Erythroblast (primary cell): Measurements from ENCODE around the gene NATD1.

Experiments used
- DNase-seq, 2 experiments: peaks; one replicate each; lab custom pipeline; 2025; lab: John Stamatoyannopoulos, UW
- GATA1 ChIP-seq: IDR thresholded peaks from 2 replicates; pipeline ENCODE4 v1.6.1; 2011; ENCODE audit warnings: low read depth, mild to moderate bottlenecking, control low read depth, low read length, moderate library complexity
- POLR2A ChIP-seq: IDR thresholded peaks from 2 replicates; pipeline ENCODE4 v1.6.1; 2011; ENCODE audit warnings: mild to moderate bottlenecking, low read length

NATD1 gene

DNA sequence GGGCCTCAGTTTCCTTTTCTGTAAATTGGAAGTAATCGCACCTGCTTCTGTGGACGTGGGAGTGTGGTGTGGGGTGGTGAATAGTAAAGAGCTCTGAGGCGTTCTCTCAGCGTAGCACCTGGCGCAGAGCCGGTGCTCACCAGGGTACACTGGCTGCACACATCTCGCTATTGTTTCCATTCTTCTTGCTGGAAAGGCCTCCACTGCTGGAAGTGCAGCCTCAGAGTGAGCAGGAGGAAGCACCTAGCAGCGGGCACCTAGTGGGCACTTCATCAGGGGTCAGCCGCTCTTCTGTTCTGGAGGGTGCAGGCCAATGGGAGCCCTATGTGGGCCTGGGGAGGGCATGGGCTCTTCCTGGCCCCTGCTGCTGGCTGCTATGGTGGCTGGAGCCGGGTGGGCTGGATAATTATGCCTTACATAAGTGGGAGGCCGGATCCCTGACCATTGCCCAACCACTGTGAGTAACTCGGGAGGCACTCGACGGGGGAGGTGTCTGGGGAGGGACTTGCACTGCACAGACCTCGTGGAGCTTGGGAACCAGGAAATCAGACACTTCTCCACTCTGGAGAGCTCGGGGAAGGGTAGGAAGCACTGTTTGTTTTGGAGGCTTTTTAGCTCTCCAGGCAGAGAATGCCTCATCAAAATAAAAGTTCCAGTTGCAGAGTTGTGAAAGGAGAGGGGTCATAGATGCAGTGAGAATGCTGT lies 33.0 kb upstream of the NATD1 start:
- TF ChIP-seq POLR2A (peak; percentile 49), GATA1 (no peak)
- DNase-seq, result peak; percentile 65 to 77

DNA sequence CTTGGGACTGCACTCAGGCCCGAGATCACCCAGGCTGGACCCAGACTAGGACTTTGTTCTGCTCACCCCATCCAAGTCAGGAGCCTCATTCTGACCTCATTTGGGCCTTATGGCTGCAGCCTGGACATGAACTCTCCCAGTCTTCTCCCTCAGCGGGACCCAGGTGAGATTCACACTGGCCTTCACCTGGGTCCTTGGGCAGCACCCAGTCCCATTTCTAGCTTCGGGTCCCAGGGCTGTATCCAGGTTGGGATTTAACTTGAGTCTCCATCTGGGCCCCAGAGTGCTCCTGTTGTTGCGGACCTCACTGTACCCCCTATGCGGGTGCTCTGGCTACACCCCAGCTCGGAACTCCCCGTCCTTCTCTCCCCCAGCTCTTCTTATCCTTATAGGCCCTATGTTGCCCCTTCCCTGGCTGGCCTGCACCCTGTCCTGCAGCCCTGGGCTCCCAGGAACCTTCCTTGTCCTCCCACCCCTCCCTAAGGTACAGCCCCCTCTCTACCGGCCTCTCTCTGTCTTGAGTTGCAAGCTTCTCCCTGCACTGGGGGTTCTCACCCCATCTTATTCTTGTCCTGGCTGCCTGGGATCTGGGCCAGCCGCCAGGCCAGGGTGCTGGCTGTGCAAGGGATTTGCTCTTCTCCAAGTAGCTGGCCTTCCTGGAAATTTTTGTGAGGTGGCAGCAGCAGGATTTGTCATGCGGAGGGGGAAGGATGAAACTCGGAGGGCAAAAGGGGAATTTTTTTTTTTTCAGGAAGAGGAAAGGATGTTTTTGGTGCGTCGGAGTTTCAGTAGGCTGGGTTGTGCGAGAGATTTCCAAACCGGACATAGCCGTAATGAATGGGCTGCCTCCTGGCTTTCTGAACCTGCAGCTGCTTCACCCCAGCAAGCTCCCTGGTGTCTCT lies 32.2 kb upstream of the NATD1 start:
- peak; percentile 46 to 65 for DNase-seq
- TF ChIP-seq GATA1 (no peak), POLR2A (no peak)

DNA sequence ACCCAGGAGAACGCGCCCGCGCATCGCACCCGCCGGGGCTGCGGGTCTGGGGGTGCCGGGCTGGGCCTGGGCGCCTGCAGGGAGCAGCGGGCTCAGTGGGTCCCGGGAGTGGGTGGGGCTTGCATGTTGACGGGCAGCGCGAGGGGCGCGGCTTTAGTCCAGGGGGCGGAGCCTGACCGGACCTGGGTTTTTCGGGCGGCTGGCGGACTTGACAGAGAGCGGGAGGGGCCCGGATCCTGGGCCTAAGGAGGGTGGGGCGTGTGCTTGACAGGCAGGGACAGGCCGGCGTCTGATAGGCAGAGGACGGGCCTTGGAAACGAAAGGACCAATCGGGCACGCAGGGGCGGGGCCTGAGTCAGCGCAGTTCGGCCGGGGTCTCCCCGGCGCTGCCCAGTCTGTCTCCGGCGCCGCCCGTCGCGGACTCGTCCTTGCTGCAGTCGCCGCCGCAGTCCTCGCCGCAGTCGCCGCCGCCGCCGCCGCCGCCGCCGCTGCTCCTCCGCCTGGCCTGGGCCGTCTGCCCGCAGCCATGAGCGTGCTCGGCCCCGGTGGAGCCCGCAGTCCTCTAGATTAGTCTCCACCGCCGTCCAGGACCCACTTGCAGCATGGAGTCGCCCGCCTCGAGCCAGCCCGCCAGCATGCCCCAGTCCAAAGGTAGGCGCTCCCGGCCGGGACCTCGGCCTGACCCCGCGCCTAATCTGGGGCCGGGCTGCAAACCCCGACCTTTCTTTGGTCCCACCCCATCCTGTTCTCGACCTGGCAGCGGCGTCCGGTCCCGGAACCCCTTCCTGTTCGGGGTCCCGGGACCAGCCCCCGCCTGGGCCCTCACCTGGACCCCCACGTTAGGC lies 31.3 kb upstream of the NATD1 start, which contains the start of gene MAP2K3:
TSS of gene MAP2K3 (plus strand) at position 393 of the 845 bp plus-strand sequence. CDS start at position 603, 210 bp downstream.
- peak; percentile 99 for DNase-seq
- peak; percentile 82 for TF ChIP-seq POLR2A
- no peak for TF ChIP-seq GATA1

DNA sequence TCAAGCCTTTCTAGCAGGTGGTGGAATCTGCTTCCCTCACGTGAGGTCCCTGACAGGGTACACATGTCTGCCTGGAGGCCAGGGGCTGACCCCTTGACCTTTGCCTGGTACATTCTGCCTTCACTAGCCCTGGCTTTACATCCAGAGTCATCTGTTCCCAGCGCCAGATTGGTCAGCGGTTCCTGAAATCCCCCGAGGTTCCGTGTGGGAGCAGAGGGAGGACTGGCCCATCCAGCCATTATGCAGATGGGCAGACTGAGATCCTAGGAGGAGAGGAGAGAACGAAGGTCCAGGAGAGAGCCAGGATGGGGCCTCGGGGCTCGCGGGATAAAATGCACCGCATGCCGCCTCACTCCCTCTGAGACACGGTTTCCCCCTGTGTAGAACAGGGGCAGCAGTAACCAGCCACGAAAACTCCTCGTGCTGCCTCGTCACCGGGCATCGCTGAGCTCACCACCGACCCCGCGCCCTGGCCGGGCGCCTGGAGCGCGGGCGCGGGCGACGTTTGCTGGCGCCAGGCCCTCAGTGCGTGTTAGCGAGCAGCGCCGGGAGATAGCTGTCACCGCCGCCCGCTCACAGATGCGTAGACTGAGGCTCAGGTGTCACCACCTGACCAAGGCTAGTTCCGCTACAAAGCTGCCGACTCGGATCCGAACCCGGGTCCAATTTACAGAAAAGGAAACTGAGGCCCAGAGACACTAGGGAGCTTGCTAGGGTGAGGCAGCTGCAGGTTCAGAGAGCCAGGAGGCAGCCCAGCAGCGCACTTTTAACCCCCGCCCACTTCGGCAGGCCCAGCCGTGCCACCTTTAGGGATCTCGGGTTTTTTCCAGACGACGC lies 30.5 kb upstream of the NATD1 start:
- no peak for TF ChIP-seq GATA1
- no peak for TF ChIP-seq POLR2A
- peak; percentile 77 to 84 for DNase-seq

DNA sequence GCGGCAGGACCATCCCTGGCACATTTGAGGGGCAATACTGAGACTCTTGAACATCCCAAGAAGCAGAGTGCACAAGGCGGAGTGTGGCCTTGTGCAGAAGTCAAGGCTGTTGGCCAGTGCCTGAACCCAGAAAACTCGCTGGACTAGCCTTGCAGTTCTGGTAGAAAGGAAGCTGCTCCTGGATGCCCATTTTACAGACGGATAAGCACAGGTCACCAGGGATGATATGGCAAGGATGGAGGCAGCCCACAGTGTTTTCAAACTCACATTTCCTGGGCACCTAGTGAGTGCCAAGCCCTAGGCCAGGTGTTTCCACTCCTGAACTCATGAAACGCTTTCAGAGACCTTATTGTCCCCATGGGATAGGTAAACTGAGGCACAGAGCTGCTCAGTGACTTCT lies 29.6 kb upstream of the NATD1 start:
- TF ChIP-seq GATA1 (no peak), POLR2A (no peak)
- no peak for DNase-seq

DNA sequence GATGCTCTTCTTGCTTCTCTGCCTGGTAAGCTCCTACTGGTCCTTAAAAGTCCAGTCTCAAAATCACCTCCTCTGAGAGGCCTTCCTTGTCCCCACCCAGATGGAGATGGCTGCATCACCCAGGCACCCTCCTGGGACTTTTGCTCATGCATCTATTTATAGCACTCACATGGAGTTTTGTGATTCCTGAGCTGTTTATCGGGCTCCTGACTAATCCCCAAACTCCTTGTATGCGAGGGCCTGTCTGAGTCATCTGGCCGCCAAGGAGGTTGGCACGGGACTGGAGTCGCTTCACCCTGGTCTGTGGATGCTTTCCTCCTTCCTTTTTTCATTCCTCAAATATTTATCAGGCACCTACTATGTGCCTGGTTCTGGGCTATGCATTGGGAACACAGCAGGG lies 29.0 kb upstream of the NATD1 start:
- DNase-seq, result peak in 1 of 2 experiments; percentile 60
- TF ChIP-seq GATA1, result no peak
- TF ChIP-seq POLR2A, result no peak

DNA sequence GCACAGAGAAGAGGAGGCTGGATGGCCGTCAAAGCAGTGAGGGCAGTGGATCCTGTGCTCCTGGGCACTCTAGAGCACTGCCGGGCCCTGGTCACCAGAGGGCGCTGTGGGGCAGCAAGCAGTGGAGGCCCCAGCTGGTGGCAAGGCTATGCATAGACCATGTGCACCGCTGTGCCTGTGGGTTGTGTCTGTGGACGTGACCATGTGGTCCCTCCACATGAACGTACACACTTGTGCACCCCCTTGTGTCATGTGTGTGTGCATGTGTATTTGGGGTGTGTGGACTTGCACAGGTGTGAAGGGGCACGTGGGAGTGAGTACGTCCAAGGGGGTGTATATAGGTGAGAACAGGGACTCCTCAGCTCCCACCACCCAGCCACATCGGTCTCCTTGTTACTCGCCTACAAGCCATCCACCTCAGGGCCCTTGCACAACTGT lies 26.9 kb upstream of the NATD1 start:
- peak; percentile 88 to 93 for DNase-seq

DNA sequence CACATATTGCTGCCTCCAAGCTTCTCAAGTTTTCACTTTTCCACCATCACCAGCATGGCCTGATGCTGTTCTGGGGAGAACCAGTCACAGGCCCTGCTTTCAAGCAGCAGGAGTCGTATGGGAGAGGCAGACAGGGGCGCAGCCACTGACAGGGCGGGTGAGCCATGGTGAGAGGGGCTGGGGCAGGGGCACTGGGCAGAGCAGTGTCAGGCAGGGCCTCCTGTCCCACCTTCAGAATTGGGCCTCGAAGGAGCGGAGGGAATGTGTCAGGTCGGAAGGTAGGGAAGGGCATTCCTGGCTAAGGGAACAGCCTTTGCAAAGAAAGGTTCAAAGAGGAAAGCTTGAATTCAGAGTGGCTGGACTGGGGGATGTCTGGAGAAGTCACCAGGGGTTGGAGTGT lies 26.4 kb upstream of the NATD1 start:
- TF ChIP-seq POLR2A (no peak), GATA1 (no peak)
- DNase-seq, result no peak

More for the DNA sequence above, 26.9 kb upstream of the NATD1 start:
- TF ChIP-seq GATA1, result no peak
- TF ChIP-seq POLR2A, result no peak

DNA sequence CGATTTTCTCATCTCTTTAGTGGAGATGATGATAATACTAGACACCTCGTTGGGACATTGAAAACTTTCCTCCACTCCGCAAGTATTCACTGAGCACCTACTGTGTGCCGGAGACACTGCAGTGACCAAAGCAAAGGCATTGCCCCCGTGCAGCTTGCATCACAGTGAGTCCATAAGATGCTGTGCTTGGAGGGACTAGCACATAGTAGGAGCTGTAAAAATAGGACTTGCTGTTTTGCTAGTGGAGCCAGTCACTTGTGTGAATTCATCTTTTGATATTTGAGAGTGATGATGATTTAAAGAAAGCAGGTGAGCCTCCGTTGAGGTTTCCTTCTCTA lies 26.0 kb upstream of the NATD1 start:
- DNase-seq, result no peak
- no peak for TF ChIP-seq GATA1
- TF ChIP-seq POLR2A, result no peak

DNA sequence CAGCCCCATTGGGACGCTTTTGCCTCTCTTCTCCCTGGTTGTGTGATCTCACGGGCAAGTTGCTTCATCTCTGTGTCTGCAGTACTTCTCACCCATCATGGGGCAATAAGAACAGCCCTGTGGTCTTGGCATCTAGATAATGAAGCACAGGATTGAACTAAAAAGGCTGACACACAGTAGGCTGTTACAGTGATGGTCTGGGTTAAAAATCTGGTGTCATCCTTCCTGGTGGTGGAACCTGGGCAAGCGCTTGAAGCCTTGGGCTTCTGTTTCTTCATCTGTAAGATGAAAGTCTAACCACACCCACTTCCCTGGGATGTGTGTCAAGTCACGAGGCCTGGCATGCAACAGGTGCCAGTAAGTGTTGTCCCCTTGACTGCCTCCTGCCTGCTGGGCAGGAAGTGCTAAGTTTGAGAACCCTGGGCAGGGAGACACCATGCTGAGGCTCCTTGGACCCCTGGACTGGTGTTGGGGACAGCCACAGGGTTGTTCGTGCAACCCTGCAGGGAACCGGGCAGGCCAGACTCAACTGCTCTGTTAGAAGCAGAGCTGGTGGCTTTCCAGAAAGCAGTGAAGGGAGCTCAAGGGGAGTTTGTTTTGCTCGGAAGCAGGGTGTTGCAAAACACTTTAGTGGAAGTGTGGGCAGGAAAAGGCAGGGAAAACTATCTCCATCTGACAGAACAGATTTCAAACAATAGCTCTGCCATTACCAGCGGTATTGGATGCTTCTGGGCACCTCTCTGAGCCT lies 25.4 kb upstream of the NATD1 start:
- TF ChIP-seq POLR2A (no peak), GATA1 (no peak)
- DNase-seq, result peak; percentile 82 to 87

DNA sequence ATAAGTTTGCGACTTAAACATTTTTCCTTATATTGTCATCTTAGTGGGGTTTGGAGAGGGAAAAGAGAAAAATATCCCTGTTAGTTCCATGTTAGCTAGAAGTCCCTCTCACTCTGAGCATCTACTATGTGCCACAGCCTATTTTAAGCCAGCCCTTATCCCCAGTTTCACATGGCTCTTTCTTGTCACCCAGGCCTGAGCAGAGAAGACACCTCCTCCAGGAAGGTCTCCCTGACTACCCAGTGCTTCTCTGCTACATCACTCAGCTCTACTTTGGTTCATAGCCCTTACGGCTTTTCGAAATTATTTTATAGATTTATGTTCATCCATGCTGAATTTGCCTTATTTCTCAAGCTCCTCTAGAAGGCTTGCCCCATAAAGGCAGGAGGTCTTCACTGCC lies 24.1 kb upstream of the NATD1 start:
- no peak for TF ChIP-seq GATA1
- no peak for TF ChIP-seq POLR2A
- no peak for DNase-seq

DNA sequence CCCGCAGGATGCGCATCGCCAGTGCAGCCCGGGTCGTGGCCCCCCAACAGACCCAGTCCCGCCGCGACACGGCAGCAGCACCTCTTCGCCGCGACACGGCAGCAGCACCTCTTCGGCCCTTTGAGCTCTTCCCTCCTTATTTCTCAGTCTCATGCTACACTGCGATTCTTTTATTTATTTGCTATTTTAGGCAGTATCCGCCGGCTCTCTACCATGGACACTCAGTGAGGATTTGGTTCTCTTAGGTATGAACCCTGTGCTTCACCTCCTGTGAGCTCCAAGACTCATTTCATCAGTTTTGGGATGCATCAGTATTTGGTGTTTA lies 23.0 kb upstream of the NATD1 start:
- TF ChIP-seq GATA1 (no peak), POLR2A (no peak)
- DNase-seq, result no peak
